Measurements from ENCODE around the gene KIAA0232. TPM values are rescaled to one million over a fixed set of nuclear protein-coding genes. Genes with fewer than 3 reads are reported as not detected.

The KIAA0232 gene
- total and polyA plus RNA-seq, 2 of the 8 experiments (the other 6 are each of a cell fraction or from before 2014, with no cell fraction given), result 5.6 to 23.3 TPM

DNA sequence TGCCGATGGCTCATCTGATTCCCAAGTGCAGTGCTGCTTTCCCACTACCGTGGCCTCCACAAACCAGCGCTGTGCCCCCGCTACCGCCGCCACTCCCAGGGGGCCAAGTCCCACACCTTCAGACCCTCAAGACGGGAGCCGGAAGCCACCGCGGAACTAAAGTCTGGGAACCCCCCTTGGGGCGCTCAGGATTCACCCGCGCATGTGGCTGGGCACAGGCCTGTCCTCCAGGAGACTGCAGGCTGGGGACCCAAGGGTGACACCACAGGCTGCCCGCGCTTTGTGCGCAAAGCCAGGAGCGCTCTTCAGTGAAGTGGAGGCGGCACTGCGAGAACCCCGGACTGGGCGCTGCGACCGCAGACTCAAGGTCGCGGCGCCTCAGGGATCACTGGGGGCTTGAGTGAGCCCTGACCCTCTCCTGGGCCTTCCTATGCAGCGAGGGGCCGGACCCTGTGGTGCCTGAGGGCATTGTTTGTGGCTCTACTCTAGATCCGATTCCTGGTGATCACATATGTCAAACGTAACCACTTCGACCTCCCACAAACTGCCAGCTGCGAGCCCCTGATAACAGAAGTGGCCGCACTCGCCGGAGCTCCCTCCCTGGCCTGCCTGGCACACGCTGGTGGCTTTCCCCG lies 106.7 kb downstream of the KIAA0232 start:
- H3K27me3 ChIP-seq (replicated peaks in 1 of 4; ENCODE audit: control insufficient read depth in 3 of 4, extremely low read depth in 1 of 4, insufficient read depth in 3 of 4, low read length in 3 of 4), result no peaks in the 10 kb centered on the region
- DNase-seq (ENCODE audit: low read depth in 1 of 2, low spot score in 2 of 2), result no peak
- no peak overlapping the region for H3K4ac ChIP-seq (replicated peaks; ENCODE audit: insufficient read length, low read depth, low read length)
- H2BK20ac ChIP-seq (ENCODE audit: low read length), result no peak overlapping the region
- H4K91ac ChIP-seq (replicated peaks; ENCODE audit: insufficient read length, low read length), result no peak overlapping the region
- H3K4me2 ChIP-seq (ENCODE audit: insufficient read depth in 1 of 2, low read depth in 2 of 2, low read length in 2 of 2), result no peak overlapping the region
- 0 out of 2 replicates have a peak overlapping the region, but pooled peaks have one; percentile 9 for H2BK5ac ChIP-seq (ENCODE audit: low read depth, low read length)
- CTCF ChIA-PET (ENCODE audit: partially characterized antibody), result interaction anchor here (1.9 to 7.3 kb wide), 2 partner anchors 15 to 168 kb away, joined by 5 to 67 read pairs; no protein-coding TSS in a partner anchor
- H3K56ac ChIP-seq (replicated peaks; ENCODE audit: insufficient read length, low read depth, low read length), result no peak overlapping the region
- no peak overlapping the region; the same call in 1 of the 2 replicates for H4K8ac ChIP-seq (ENCODE audit: extremely low read depth, insufficient read depth, low read length)
- POLR2A ChIA-PET (ENCODE audit: partially characterized antibody), result no interaction called here
- no peaks in the 10 kb centered on the region for H3K36me3 ChIP-seq (ENCODE audit: control insufficient read depth in 2 of 4, insufficient read depth in 4 of 4, low read length in 3 of 4)
- H3K4me3 ChIP-seq (ENCODE audit: extremely low read depth in 1 of 4, insufficient read depth in 2 of 4, low read depth in 3 of 4, low read length in 4 of 4), result no peak overlapping the region
- peaks cover 0 to 1% of the 10 kb centered on the region in 2 experiments for H4K20me1 ChIP-seq (replicated peaks in 1 of 2; ENCODE audit: control insufficient read depth in 1 of 2, insufficient read depth in 2 of 2, low read length in 2 of 2)
- no peaks in the 10 kb centered on the region for H3K23me2 ChIP-seq (ENCODE audit: low read depth, low read length)
- H2AK5ac ChIP-seq (ENCODE audit: low read depth, low read length), result no peak overlapping the region
- no peak overlapping the region for H3K18ac ChIP-seq (ENCODE audit: extremely low read depth, low read length)
- no peaks in the 10 kb centered on the region; a peak in 1 of 7 replicates for H3K4me1 ChIP-seq (replicated peaks in 1 of 4; ENCODE audit: control insufficient read depth in 3 of 4, insufficient read depth in 4 of 4, low read length in 3 of 4)
- no peak for FAIRE-seq
- H3K9ac ChIP-seq (replicated peaks in 1 of 4; ENCODE audit: extremely low read depth in 1 of 4, low read depth in 3 of 4, low read length in 3 of 4), result no peak overlapping the region
- no peak overlapping the region for H3K27ac ChIP-seq (ENCODE audit: low read depth, low read length)
- H2BK12ac ChIP-seq (ENCODE audit: low read depth, low read length), result no peak overlapping the region
- H2AFZ ChIP-seq (ENCODE audit: low read length), result no peak overlapping the region
- H2BK15ac ChIP-seq (ENCODE audit: low read length), result no peak overlapping the region
- no peak overlapping the region for H4K5ac ChIP-seq (ENCODE audit: insufficient read length, low read depth, low read length)
- WGBS, 2 experiments (ENCODE audit: extremely low coverage in 1 of 2, insufficient coverage in 1 of 2, insufficient read length in 1 of 2, insufficient replicate concordance in 2 of 2, low coverage in 1 of 2, low lambda C conversion rate in 2 of 2, missing lambda C conversion rate in 1 of 2), result 93% methylated on average over 36 of the region's 37 CpGs; no CpG with 5 or more reads in 1 of the 2 experiments
- no peaks in the 10 kb centered on the region for H3K9me3 ChIP-seq (ENCODE audit: insufficient read depth in 2 of 2, low read depth in 1 of 2, low read length in 1 of 2)
- no peaks in the 10 kb centered on the region for H3K79me2 ChIP-seq (ENCODE audit: control insufficient read depth in 1 of 2, insufficient read depth in 2 of 2, low read length in 2 of 2)
- H3K79me1 ChIP-seq (ENCODE audit: low read depth, low read length), result no peaks in the 10 kb centered on the region
- H3K23ac ChIP-seq (ENCODE audit: insufficient read length), result no peak overlapping the region
- no peak overlapping the region for H3K14ac ChIP-seq (ENCODE audit: insufficient read length)
- no peak overlapping the region for H2BK120ac ChIP-seq (replicated peaks; ENCODE audit: low read depth, low read length)
- no peak for TF ChIP-seq TAF1 (IDR thresholded peaks at IDR 0.05; ENCODE audit: low read depth, low read length)
- no peak for TF ChIP-seq GABPA (IDR thresholded peaks at IDR 0.05; ENCODE audit: borderline replicate concordance, insufficient read depth, low read length)
- no peak for TF ChIP-seq EGR1 (IDR thresholded peaks at IDR 0.05; ENCODE audit: borderline replicate concordance, low read depth, low read length)
- TF ChIP-seq CBX5 (IDR thresholded peaks at IDR 0.05; ENCODE audit: low read depth, low read length), result no peak
- no peak for TF ChIP-seq CEBPB (IDR thresholded peaks at IDR 0.05; ENCODE audit: low read depth, low read length)
- no peak for TF ChIP-seq SIN3A (conservative IDR thresholded peaks at IDR 0.05 in 1 of 2, IDR thresholded peaks at IDR 0.05 in 1 of 2; ENCODE audit: low read depth in 1 of 2, low read length in 2 of 2)
- TF ChIP-seq EZH2 (IDR thresholded peaks at IDR 0.05; ENCODE audit: low read depth, low read length, severe bottlenecking), result no peak
- TF ChIP-seq SUZ12 (IDR thresholded peaks at IDR 0.05; ENCODE audit: low read length), result no peak
- no peak for TF ChIP-seq JUND (IDR thresholded peaks at IDR 0.05; ENCODE audit: low read length)
- TF ChIP-seq TAF7 (optimal IDR thresholded peaks at IDR 0.05; ENCODE audit: borderline replicate concordance, low read depth, low read length), result no peak
- TF ChIP-seq PHF8 (conservative IDR thresholded peaks at IDR 0.05; ENCODE audit: low read depth, low read length), result no peak
- TF ChIP-seq NANOG (IDR thresholded peaks at IDR 0.05; ENCODE audit: insufficient read depth, low read depth, low read length, poor library complexity, severe bottlenecking), result no peak
- no peak for TF ChIP-seq SP4 (IDR thresholded peaks at IDR 0.05; ENCODE audit: low read length)

All from H1 (cell line).